T-cell (primary cell): ENCODE results near the gene TTLL10. TPM values are rescaled to one million over a fixed set of nuclear protein-coding genes. Genes with fewer than 3 reads are reported as not detected.

Experiments used
- ATAC-seq, 4 experiments: fragments of 200-7000 bp in 3 of 4; fragments of 150-1000 bp in 1 of 4; cut with Tn5 transposase; replicated peaks in 1 of 4; 1 replicate in 3 of 4; 2 replicates in 1 of 4; pipeline ENCODE4 v1.10.0; 2021; ENCODE audit warnings: moderate library complexity in 3 of 4, mild to moderate bottlenecking in 2 of 4, moderate number of reproducible peaks in 1 of 4
- CTCF ChIA-PET, 2 donors: fragments of 300-600 bp; sonication (Branson Sonifier 250); formaldehyde crosslinking; loops; one replicate each; lab custom pipeline; 2022; ENCODE audit warnings: antibody characterized with exemption in 2 of 2; lab: Charles Lee
- POLR2A ChIA-PET, 2 donors: fragments of 300-600 bp; sonication (Branson Sonifier 250); formaldehyde crosslinking; loops; one replicate each; lab custom pipeline; 2022; ENCODE audit warnings: antibody characterized with exemption in 2 of 2; lab: Charles Lee
- DNase-seq, 35 experiments: peaks; one replicate each; pipeline versions ENCODE4 v3.0.0 to v3.0.0-alpha.2; 2013 to 2023
- H3K27ac ChIP-seq: one replicate; pipeline ENCODE4 v1.5.1; 2013; ENCODE audit warnings: low read length
- H3K27me3 ChIP-seq, 2 experiments: replicated peaks in 1 of 2; 1 replicate in 1 of 2; 2 replicates in 1 of 2; pipeline versions ENCODE4 v1.6.1 to v1.7.0; 2013; ENCODE audit warnings: low read length in 1 of 2, mixed read lengths in 1 of 2; ENCODE audit not compliant: control insufficient read depth in 2 of 2, insufficient read depth in 2 of 2; ENCODE audit errors: extremely low read depth in 1 of 2
- H3K36me3 ChIP-seq, 2 donors: 1 replicate in 1 of 2; 2 replicates in 1 of 2; pipeline versions ENCODE4 v1.6.1 to v1.7.0; 2013; ENCODE audit warnings: low read length in 1 of 2; ENCODE audit not compliant: control insufficient read depth in 2 of 2, insufficient read depth in 1 of 2; ENCODE audit errors: extremely low read depth in 1 of 2
- H3K4me1 ChIP-seq, 2 experiments: 1 replicate in 1 of 2; 2 replicates in 1 of 2; pipeline versions ENCODE4 v1.6.1 to v1.7.0; 2013; ENCODE audit warnings: low read length in 2 of 2, mixed read lengths in 1 of 2; ENCODE audit not compliant: insufficient read depth in 2 of 2, control insufficient read depth in 1 of 2; ENCODE audit errors: extremely low read depth in 1 of 2
- H3K4me3 ChIP-seq, 2 donors: 1 replicate in 1 of 2; 2 replicates in 1 of 2; pipeline versions ENCODE4 v1.5.1 to v1.7.0; 2013; ENCODE audit warnings: mild to moderate bottlenecking in 2 of 2, low read length in 1 of 2, moderate library complexity in 1 of 2; ENCODE audit not compliant: control insufficient read depth in 1 of 2; ENCODE audit errors: extremely low read depth in 1 of 2
- H3K9me3 ChIP-seq: 2 replicates; pipeline ENCODE4 v1.7.0; 2013
- H3K27ac Mint-ChIP-seq, 2 donors: one replicate each; pipeline ENCODE4 v1.8.0; 2020 to 2021; ENCODE audit warnings: mild to moderate bottlenecking in 2 of 2, mixed read lengths in 2 of 2
- H3K27me3 Mint-ChIP-seq, 2 donors: one replicate each; pipeline ENCODE4 v1.8.0; 2021 to 2022; ENCODE audit warnings: mixed read lengths in 2 of 2
- H3K36me3 Mint-ChIP-seq: one replicate; pipeline ENCODE4 v1.8.0; 2021; ENCODE audit warnings: mixed read lengths
- H3K4me1 Mint-ChIP-seq, 3 donors: one replicate each; pipeline ENCODE4 v1.8.0; 2020 to 2022; ENCODE audit warnings: mixed read lengths in 3 of 3, mild to moderate bottlenecking in 1 of 3
- H3K4me3 Mint-ChIP-seq, 3 donors: one replicate each; pipeline ENCODE4 v1.8.0; 2020 to 2022; ENCODE audit warnings: mild to moderate bottlenecking in 3 of 3, mixed read lengths in 3 of 3, moderate library complexity in 3 of 3
- H3K9me3 Mint-ChIP-seq, 3 donors: one replicate each; pipeline ENCODE4 v1.8.0; 2020 to 2022; ENCODE audit warnings: mixed read lengths in 3 of 3
- WGBS: methylation state at CpG from one replicate; pipeline ENCODE4 v1.1.5; 2013; ENCODE audit warnings: missing lambda C conversion rate; ENCODE audit not compliant: insufficient coverage; 5-methylcytosine and 5-hydroxymethylcytosine counted together
- total RNA-seq, 35 experiments: library from RNA in 6 of 35; stranded (reverse) in 6 of 35; fragments of 120-200 nt in 1 of 35; gene quantifications; one replicate each; pipeline versions ENCODE4 v1.2.1 to v1.2.4 and lab custom pipeline; 2013 to 2026

TTLL10 gene
- total RNA-seq, 5 donors from 2014 or later (not counting 1 experiment from before 2014, with no cell fraction given): 0.26 to 1.0 (median 0.47) TPM; not detected in 1

DNA sequence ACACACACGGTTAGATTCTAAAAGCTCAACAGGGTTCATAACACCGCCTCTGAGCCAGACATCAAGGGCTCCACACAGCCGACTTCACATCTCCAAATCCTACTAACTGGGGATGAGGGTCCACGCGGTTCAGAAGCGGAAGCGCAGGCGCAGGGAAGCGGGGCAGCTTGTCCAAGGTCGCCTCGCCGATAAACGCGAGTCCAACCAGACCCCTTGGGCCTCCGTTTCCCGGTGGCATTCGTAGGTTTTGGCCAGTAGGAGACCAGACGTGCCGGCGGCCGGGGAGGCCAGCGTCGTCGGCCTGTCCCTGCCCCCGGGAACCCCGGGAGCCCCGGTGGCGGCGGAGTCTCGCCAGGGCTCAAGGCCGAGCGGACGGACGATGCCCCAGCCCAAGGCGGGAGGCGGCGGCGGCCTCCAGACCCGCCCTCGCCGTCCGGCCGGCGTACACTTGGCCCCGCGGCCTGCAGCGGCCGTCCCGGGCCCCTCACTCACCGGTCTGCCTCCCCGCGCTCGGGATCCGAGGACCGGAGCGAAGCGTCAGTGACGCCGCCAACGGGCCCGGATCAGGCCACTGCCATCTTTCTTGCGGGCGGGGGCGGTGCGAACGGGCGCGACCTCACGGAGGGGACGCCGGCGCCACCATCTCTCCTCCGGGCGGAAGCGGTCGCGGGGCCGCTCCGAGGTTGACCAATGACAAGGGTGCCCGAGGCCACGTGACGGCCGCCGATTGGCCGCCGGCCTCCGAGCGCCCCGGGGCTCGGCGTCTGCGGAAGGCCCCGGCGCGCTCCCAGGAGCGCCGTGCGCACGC lies 57.9 kb downstream of the TTLL10 start, which contains the start of gene SDF4:
TSS of gene SDF4 (minus strand) at position 602 of the 808 bp plus-strand sequence. CDS start 3,229 bp downstream, outside the sequence.
- H3K27ac Mint-ChIP-seq: peak within 1 kb of the TSS; percentile 77 to 87
- H3K4me1 Mint-ChIP-seq: peaks cover 32 to 38% (median 38%) of the 10 kb centered on the region in 3 donors
- H3K27me3 Mint-ChIP-seq: no peaks in the 10 kb centered on the region
- ATAC-seq (peak; percentile 93 to 95 (median 94)), DNase-seq (peak; percentile 91 to 99 (median 96))
- H3K36me3 ChIP-seq: peaks cover 22 to 30% of the 10 kb centered on the region in 2 donors
- H3K27me3 ChIP-seq: no peaks in the 10 kb centered on the region
- peak within 1 kb of the TSS; percentile 88 to 92 (median 88) for H3K4me3 Mint-ChIP-seq
- no peaks in the 10 kb centered on the region for H3K9me3 ChIP-seq
- peaks cover 19 to 62% of the 10 kb centered on the region in 2 experiments for H3K4me1 ChIP-seq
- peaks cover 11% of the 10 kb centered on the region for H3K36me3 Mint-ChIP-seq
- ChIA-PET POLR2A (interaction anchor here in 1 of 2 donors (0.6 kb wide), 1 partner anchor 61 kb away, joined by 3 read pairs; no protein-coding TSS in a partner anchor), CTCF (interaction anchor here in 1 of 2 donors (1.2 kb wide), 1 partner anchor 109 kb away, joined by 4 read pairs; no protein-coding TSS in a partner anchor)
- H3K4me3 ChIP-seq: peak within 1 kb of the TSS; percentile 90 to 97
- H3K27ac ChIP-seq: peak within 1 kb of the TSS; percentile 55
- no peaks in the 10 kb centered on the region for H3K9me3 Mint-ChIP-seq
- WGBS: under 1% methylated on average over 98 of the region's 99 CpGs

DNA sequence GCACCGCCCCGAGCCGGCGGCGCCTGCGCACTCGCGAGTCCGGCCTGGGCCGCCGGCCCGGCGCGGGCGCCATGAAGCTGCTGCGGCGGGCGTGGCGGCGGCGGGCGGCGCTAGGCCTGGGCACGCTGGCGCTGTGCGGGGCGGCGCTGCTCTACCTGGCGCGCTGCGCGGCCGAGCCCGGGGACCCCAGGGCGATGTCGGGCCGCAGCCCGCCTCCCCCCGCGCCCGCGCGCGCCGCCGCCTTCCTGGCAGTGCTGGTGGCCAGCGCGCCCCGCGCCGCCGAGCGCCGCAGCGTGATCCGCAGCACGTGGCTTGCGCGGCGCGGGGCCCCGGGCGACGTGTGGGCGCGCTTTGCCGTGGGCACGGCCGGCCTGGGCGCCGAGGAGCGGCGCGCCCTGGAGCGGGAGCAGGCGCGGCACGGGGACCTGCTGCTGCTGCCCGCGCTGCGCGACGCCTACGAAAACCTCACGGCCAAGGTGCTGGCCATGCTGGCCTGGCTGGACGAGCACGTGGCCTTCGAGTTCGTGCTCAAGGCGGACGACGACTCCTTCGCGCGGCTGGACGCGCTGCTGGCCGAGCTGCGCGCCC lies 58.6 kb downstream of the TTLL10 start, which contains the start of gene B3GALT6:
TSS of gene B3GALT6 (plus strand) at position 30 of the 588 bp plus-strand sequence. CDS start at position 72, 42 bp downstream.
- DNase-seq (no peak), ATAC-seq (no peak)
- Histone ChIP-seq H3K4me3 (peak within 1 kb of the TSS; percentile 90 to 97), H3K9me3 (no peaks in the 10 kb centered on the region), H3K4me1 (peaks cover 19 to 58% of the 10 kb centered on the region in 2 experiments), H3K36me3 (peaks cover 18 to 29% of the 10 kb centered on the region in 2 donors), H3K27me3 (no peaks in the 10 kb centered on the region), H3K27ac (peak within 1 kb of the TSS; percentile 55)
- Mint-ChIP-seq H3K36me3 (peaks cover 11% of the 10 kb centered on the region), H3K9me3 (no peaks in the 10 kb centered on the region), H3K27me3 (no peaks in the 10 kb centered on the region), H3K4me3 (peak within 1 kb of the TSS; percentile 88 to 92 (median 88)), H3K27ac (peak within 1 kb of the TSS; percentile 77 to 87), H3K4me1 (peaks cover 32 to 38% (median 36%) of the 10 kb centered on the region in 3 donors)
- ChIA-PET POLR2A (interaction anchor here in 1 of 2 donors (0.6 kb wide), 1 partner anchor 62 kb away, joined by 3 read pairs; no protein-coding TSS in a partner anchor), CTCF (no interaction called here)
- 8% methylated on average over 100 of the region's 100 CpGs for WGBS

DNA sequence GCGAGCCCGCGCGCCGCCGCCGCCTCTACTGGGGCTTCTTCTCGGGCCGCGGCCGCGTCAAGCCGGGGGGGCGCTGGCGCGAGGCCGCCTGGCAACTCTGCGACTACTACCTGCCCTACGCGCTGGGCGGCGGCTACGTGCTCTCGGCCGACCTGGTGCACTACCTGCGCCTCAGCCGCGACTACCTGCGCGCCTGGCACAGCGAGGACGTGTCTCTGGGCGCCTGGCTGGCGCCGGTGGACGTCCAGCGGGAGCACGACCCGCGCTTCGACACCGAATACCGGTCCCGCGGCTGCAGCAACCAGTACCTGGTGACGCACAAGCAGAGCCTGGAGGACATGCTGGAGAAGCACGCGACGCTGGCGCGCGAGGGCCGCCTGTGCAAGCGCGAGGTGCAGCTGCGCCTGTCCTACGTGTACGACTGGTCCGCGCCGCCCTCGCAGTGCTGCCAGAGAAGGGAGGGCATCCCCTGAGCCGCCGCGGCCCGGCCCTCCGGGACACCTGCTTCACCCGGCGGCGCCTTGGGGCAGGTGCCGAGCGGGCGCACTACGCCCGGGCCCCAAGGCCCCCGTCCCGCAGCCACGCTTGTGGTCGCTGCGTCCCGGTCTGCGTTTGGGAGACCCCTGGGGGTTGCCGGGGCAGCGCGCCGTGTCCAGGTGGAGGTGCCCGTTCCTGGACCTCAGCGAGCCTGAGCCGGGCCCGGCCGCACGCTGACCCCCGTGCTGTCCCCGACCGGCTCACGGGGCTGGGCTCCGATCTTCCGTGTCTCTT lies 59.3 kb downstream of the TTLL10 start:
- peak overlapping the region in 1 of 2 donors; percentile 29 for H3K4me3 ChIP-seq
- H3K27ac ChIP-seq: no peak overlapping the region
- peaks cover 19 to 51% of the 10 kb centered on the region in 2 experiments for H3K4me1 ChIP-seq
- no peaks in the 10 kb centered on the region for H3K9me3 ChIP-seq
- H3K9me3 Mint-ChIP-seq: no peaks in the 10 kb centered on the region
- ATAC-seq (no peak), DNase-seq (no peak)
- POLR2A ChIA-PET: no interaction called here
- WGBS: 87% methylated on average over 85 of the region's 98 CpGs
- peaks cover 12 to 26% of the 10 kb centered on the region in 2 donors for H3K36me3 ChIP-seq
- peaks cover 32 to 37% (median 36%) of the 10 kb centered on the region in 3 donors for H3K4me1 Mint-ChIP-seq
- H3K27me3 ChIP-seq: peaks cover 0 to 6% of the 10 kb centered on the region in 2 experiments
- CTCF ChIA-PET: no interaction called here
- peak overlapping the region; percentile 61 to 83 (median 81) for H3K4me3 Mint-ChIP-seq
- H3K36me3 Mint-ChIP-seq: peaks cover 11% of the 10 kb centered on the region
- no peaks in the 10 kb centered on the region for H3K27me3 Mint-ChIP-seq
- peak overlapping the region; percentile 49 to 50 for H3K27ac Mint-ChIP-seq

DNA sequence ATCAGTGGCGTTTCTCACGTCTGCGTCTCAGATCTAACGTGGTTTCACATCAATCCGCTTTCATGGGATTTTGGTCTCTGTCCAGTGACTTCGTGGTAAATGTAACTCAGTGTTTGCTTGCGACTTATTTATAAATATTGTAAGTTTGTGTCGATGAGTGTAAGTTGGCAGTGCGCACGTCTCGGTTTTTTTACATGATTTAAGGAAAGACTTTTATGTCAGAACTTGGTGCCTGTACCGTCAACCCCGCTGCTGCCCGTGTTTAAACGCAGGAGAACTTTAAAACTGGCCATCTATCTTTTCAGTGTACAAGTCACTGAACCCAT lies 59.9 kb downstream of the TTLL10 start:
- Histone ChIP-seq H3K36me3 (peaks cover 6 to 23% of the 10 kb centered on the region in 2 donors), H3K27me3 (peaks cover 0 to 11% of the 10 kb centered on the region in 2 experiments), H3K4me1 (peaks cover 19 to 47% of the 10 kb centered on the region in 2 experiments), H3K27ac (no peak overlapping the region), H3K4me3 (no peak overlapping the region), H3K9me3 (no peaks in the 10 kb centered on the region)
- peaks cover 32 to 37% (median 36%) of the 10 kb centered on the region in 3 donors for H3K4me1 Mint-ChIP-seq
- ChIA-PET POLR2A (no interaction called here), CTCF (no interaction called here)
- no peaks in the 10 kb centered on the region for H3K27me3 Mint-ChIP-seq
- ATAC-seq (no peak), DNase-seq (no peak)
- 90% methylated on average over 15 of the region's 15 CpGs for WGBS
- H3K27ac Mint-ChIP-seq: peak overlapping the region; percentile 49 to 50
- H3K9me3 Mint-ChIP-seq: no peaks in the 10 kb centered on the region
- H3K36me3 Mint-ChIP-seq: peaks cover 11% of the 10 kb centered on the region
- H3K4me3 Mint-ChIP-seq: peak overlapping the region; percentile 61 to 83 (median 81)

DNA sequence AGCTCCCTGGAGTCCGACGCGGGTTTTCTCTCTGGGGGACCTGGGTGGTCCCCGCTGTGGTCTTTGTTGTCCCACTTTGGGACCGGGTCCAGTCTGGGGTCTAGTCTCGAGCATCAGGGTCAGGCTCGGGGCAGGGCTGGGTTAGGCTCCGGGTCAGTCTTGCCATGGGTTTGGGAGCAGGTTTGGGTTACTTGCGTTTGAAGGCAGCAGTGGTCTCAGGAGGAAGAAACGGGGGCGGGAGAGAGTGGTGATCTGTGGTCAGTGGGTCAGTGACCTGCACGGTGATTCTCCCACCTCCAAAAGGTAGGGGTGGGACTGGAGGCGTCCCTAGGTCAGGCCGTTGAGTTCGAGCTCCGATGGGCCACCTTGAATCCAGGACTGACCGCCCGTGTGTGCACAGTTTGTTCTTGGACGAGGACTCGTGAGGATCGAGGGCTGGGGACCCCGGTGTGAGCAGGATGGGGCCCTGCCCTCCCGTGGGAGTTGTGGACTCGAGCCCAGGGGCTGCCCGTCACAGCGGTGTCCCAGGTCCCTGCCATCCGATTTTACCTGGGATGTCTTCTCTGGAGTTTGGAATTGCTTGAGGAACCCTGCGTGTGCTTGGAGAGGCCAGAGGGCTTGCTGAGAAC lies 60.6 kb downstream of the TTLL10 start:
- H3K4me1 ChIP-seq: peaks cover 19 to 39% of the 10 kb centered on the region in 2 experiments
- Mint-ChIP-seq H3K27ac (peak overlapping the region; percentile 39 to 44), H3K4me1 (peaks cover 31 to 36% (median 32%) of the 10 kb centered on the region in 3 donors), H3K9me3 (no peaks in the 10 kb centered on the region), H3K4me3 (peak overlapping the region; percentile 61 to 83 (median 81)), H3K36me3 (peaks cover 11% of the 10 kb centered on the region), H3K27me3 (no peaks in the 10 kb centered on the region)
- no peaks in the 10 kb centered on the region for H3K9me3 ChIP-seq
- H3K27me3 ChIP-seq: peaks cover 0 to 19% of the 10 kb centered on the region in 2 experiments
- no peak for DNase-seq
- POLR2A ChIA-PET: no interaction called here
- CTCF ChIA-PET: no interaction called here
- no peak for ATAC-seq
- H3K27ac ChIP-seq: no peak overlapping the region
- H3K36me3 ChIP-seq: peaks cover 0 to 20% of the 10 kb centered on the region in 2 donors
- WGBS: 90% methylated on average over 27 of the region's 28 CpGs
- no peak overlapping the region for H3K4me3 ChIP-seq
